Stimulated activated CD4-positive, alpha-beta T cell treated with anti-CD3 and anti-CD28 coated beads, Interleukin-12 subunit alpha, Interleukin-12 subunit beta, amount 100 ng/mL, for 4 hours (primary cell): ENCODE data around the gene EFCAB12.
"Not testable (repeated sequence)": the region's sequence is repeated elsewhere in the genome, so short reads cannot be mapped to it uniquely, and the experiment has no call there.

Experiments used
- DNase-seq: peaks from one replicate; pipeline ENCODE4 v3.0.0-alpha.2; 2020

Gene EFCAB12

GRCh38 chr3:129363356-129363755, 65.1 kb downstream of the EFCAB12 start:
- not testable (repeated sequence) for DNase-seq

- no peak for DNase-seq
Observed at GRCh38 chr3:129360705-129361460, 67.6 kb downstream of the EFCAB12 start.

GRCh38 chr3:129360171-129360611, 68.2 kb downstream of the EFCAB12 start:
- DNase-seq, result no peak

GRCh38 chr3:129358772-129359371, 69.6 kb downstream of the EFCAB12 start:
- no peak for DNase-seq

GRCh38 chr3:129358177-129358771, 70.2 kb downstream of the EFCAB12 start:
- no peak for DNase-seq

- no peak for DNase-seq
Observed at GRCh38 chr3:129357616-129358015, 70.8 kb downstream of the EFCAB12 start.

GRCh38 chr3:129356756-129357425, 71.5 kb downstream of the EFCAB12 start:
- no peak for DNase-seq

- DNase-seq, result no peak
Observed at GRCh38 chr3:129353589-129353941, 74.9 kb downstream of the EFCAB12 start.

GRCh38 chr3:129352650-129353588, 75.5 kb downstream of the EFCAB12 start:
- no peak for DNase-seq

- no peak for DNase-seq
Observed at GRCh38 chr3:129352045-129352444, 76.4 kb downstream of the EFCAB12 start.
